CD8-positive, alpha-beta memory T cell (primary cell): ENCODE measurements around the gene C4orf51. TPM values are rescaled to one million over a fixed set of nuclear protein-coding genes. Genes with fewer than 3 reads are reported as not detected.
A peak's percentile ranks its signal among the peaks of the same experiment; 100 is the strongest.
"Not testable (repeated sequence)": the region's sequence is repeated elsewhere in the genome, so short reads cannot be mapped to it uniquely, and the experiment has no call there.

Experiments used
- CTCF ChIA-PET: fragments of 350-600 bp; sonication (Branson Sonifier 250); formaldehyde crosslinking; loops from one replicate; lab custom pipeline; 2021; ENCODE audit warnings: antibody characterized with exemption; lab: Charles Lee
- POLR2A ChIA-PET: fragments of 350-600 bp; sonication (Branson Sonifier 250); formaldehyde crosslinking; loops from one replicate; lab custom pipeline; 2021; ENCODE audit warnings: antibody characterized with exemption; lab: Charles Lee
- DNase-seq, 5 donors: peaks; one replicate each; pipeline versions ENCODE4 v3.0.0 to v3.0.0-alpha.2; 2020 to 2022; ENCODE audit warnings: mixed read lengths in 1 of 5
- H3K27ac ChIP-seq: one replicate; pipeline ENCODE4 v1.7.0; 2013; ENCODE audit warnings: low read depth, mild to moderate bottlenecking, low read length, moderate library complexity
- H3K27me3 ChIP-seq: 2 replicates; pipeline ENCODE4 v1.7.0; 2013; ENCODE audit warnings: low read length, mild to moderate bottlenecking; ENCODE audit not compliant: insufficient read depth, poor library complexity, severe bottlenecking
- H3K36me3 ChIP-seq: 2 replicates; pipeline ENCODE4 v1.7.0; 2013; ENCODE audit warnings: mild to moderate bottlenecking, low read length, moderate library complexity; ENCODE audit not compliant: insufficient read depth
- H3K4me1 ChIP-seq: 2 replicates; pipeline ENCODE4 v1.7.0; 2013; ENCODE audit warnings: mild to moderate bottlenecking, low read length, moderate library complexity; ENCODE audit not compliant: insufficient read depth
- H3K4me3 ChIP-seq: 2 replicates; pipeline ENCODE4 v1.7.0; 2013; ENCODE audit warnings: mild to moderate bottlenecking, low read length
- H3K9me3 ChIP-seq: 2 replicates; pipeline ENCODE4 v1.7.0; 2013; ENCODE audit warnings: mild to moderate bottlenecking, low read length
- H3K27ac Mint-ChIP-seq, 8 donors: one replicate each; pipeline ENCODE4 v1.8.0; 2020 to 2021; ENCODE audit warnings: mixed read lengths in 8 of 8, mild to moderate bottlenecking in 6 of 8, inconsistent platforms in 3 of 8, moderate library complexity in 3 of 8
- H3K27me3 Mint-ChIP-seq, 2 donors: one replicate each; pipeline ENCODE4 v1.8.0; 2020 to 2021; ENCODE audit warnings: mixed read lengths in 2 of 2, mild to moderate bottlenecking in 1 of 2, moderate library complexity in 1 of 2
- H3K36me3 Mint-ChIP-seq, 3 donors: one replicate each; pipeline ENCODE4 v1.8.0; 2020 to 2021; ENCODE audit warnings: mixed read lengths in 3 of 3, inconsistent platforms in 1 of 3, mild to moderate bottlenecking in 1 of 3
- H3K4me1 Mint-ChIP-seq, 3 donors: one replicate each; pipeline ENCODE4 v1.8.0; 2020 to 2021; ENCODE audit warnings: mixed read lengths in 3 of 3, inconsistent platforms in 1 of 3, mild to moderate bottlenecking in 1 of 3
- H3K4me3 Mint-ChIP-seq, 7 donors: one replicate each; pipeline ENCODE4 v1.8.0; 2020 to 2021; ENCODE audit warnings: mixed read lengths in 7 of 7, mild to moderate bottlenecking in 6 of 7, moderate library complexity in 4 of 7, inconsistent platforms in 2 of 7
- H3K9me3 Mint-ChIP-seq, 5 donors: one replicate each; pipeline ENCODE4 v1.8.0; 2020 to 2022; ENCODE audit warnings: mixed read lengths in 5 of 5, mild to moderate bottlenecking in 3 of 5, moderate library complexity in 2 of 5, inconsistent platforms in 1 of 5
- polyA plus RNA-seq: library from polyadenylated mRNA; unstranded; fragments of 300-500 nt; fragmentation: Illumina TruSeq; gene quantifications from one replicate; pipeline ENCODE4 v1.2.3, GENCODE V29; 2021
- total RNA-seq, 2 experiments: library from RNA; stranded (reverse); gene quantifications; one replicate each; pipeline ENCODE4 v1.2.3, GENCODE V29; 2021

The C4orf51 gene
- total RNA-seq (not detected), polyA plus RNA-seq (not detected)

DNA sequence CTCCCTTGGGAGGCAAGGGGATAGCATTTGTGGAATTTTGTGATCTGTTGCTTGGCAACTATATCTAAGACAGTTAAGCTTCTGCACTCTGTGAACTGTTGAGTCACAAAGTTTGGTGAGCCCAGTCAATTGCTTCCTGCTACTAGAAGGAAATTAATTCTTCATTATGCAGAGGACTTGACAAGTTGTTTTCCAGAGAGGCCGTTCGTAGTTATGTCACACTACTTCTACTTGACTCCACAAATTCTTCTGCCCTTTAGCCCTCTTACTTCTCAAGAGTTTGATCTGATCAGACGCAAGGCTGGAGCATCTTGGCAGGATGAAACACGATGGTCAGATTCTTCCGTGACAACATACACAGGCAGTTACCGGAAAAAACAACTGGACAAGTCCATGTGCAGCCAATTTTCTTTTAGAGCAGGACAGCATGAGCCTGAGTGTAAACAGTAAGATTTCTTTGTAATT, at the start of gene C4orf51:
Gene C4orf51 (plus strand): TSS at position 156 of the 465 bp plus-strand sequence. CDS start 58 bp downstream, at position 214.
- Mint-ChIP-seq H3K27me3 (peaks cover 2 to 39% of the 10 kb centered on the region in 2 donors), H3K27ac (no peak within 1 kb of the TSS), H3K9me3 (peaks cover 0 to 13% (median 6%) of the 10 kb centered on the region in 5 donors), H3K36me3 (no peaks in the 10 kb centered on the region), H3K4me3 (no peak within 1 kb of the TSS), H3K4me1 (no peaks in the 10 kb centered on the region)
- H3K9me3 ChIP-seq: no peaks in the 10 kb centered on the region
- H3K27ac ChIP-seq: no peak within 1 kb of the TSS
- H3K27me3 ChIP-seq: no peaks in the 10 kb centered on the region
- H3K4me1 ChIP-seq: no peaks in the 10 kb centered on the region
- no peaks in the 10 kb centered on the region for H3K36me3 ChIP-seq
- DNase-seq: no peak
- ChIA-PET POLR2A (no interaction called here), CTCF (no interaction called here)
- no peak within 1 kb of the TSS for H3K4me3 ChIP-seq

DNA sequence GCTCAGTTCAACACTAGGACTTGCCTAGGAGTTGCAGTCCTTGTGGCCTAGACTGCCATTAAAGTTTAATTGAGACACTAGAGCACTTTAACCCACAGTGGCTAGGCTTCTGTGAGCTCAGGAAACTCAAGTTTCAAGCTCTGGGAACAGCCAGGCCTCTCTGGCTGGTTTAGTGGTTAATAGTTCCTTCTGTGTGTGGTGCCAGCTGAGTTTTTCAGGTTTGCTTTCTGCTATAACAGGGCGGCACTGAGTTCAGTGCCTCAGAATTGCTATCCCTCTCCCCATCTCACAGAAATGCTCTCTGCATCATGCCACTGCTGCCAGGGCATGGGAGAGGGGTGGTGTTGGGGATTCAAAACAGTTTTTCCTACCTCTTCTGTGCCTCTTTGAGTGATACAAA, 44.8 kb upstream of the C4orf51 start:
- no peak overlapping the region for H3K27ac ChIP-seq
- no peaks in the 10 kb centered on the region for H3K9me3 Mint-ChIP-seq
- H3K36me3 Mint-ChIP-seq: peaks cover 7 to 31% (median 9%) of the 10 kb centered on the region in 3 donors
- no peaks in the 10 kb centered on the region for H3K36me3 ChIP-seq
- H3K27me3 ChIP-seq: no peaks in the 10 kb centered on the region
- H3K4me3 ChIP-seq: no peak overlapping the region
- ChIA-PET CTCF (interaction anchor here (1.2 kb wide), 1 partner anchor 10 kb away, joined by 3 read pairs; no protein-coding TSS in a partner anchor), POLR2A (no interaction called here)
- no peak for DNase-seq
- H3K9me3 ChIP-seq: no peaks in the 10 kb centered on the region
- peak overlapping the region in 2 of 8 donors; percentile 11 to 58 for H3K27ac Mint-ChIP-seq
- H3K4me1 Mint-ChIP-seq: peaks cover 7 to 32% (median 30%) of the 10 kb centered on the region in 3 donors
- H3K4me3 Mint-ChIP-seq: no peak overlapping the region
- H3K27me3 Mint-ChIP-seq: no peaks in the 10 kb centered on the region
- no peaks in the 10 kb centered on the region for H3K4me1 ChIP-seq

DNA sequence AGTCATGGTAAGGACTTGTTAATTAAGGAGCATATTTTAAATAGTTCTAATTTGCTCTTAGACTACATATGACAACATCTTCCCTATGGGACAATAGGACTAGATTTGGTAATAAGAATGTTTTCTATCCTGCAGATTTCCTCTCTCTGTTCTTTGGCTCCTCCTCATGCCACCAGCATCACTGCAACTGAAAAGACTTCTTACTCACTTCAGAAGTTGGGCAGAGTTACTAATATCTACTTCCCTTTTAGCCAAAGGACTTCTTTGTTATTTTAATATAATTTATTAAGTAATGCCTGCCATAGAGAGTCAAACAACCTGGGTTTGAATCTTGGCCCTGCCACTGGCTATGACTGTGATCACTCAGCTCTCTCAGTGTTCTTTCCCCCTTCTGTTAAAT, 44.3 kb upstream of the C4orf51 start:
- CTCF ChIA-PET: no interaction called here
- H3K9me3 ChIP-seq: no peaks in the 10 kb centered on the region
- no peaks in the 10 kb centered on the region for H3K27me3 Mint-ChIP-seq
- H3K36me3 ChIP-seq: no peaks in the 10 kb centered on the region
- no peaks in the 10 kb centered on the region for H3K4me1 ChIP-seq
- POLR2A ChIA-PET: no interaction called here
- H3K9me3 Mint-ChIP-seq: no peaks in the 10 kb centered on the region
- no peak overlapping the region for H3K27ac ChIP-seq
- no peak for DNase-seq
- H3K36me3 Mint-ChIP-seq: peaks cover 7 to 36% (median 11%) of the 10 kb centered on the region in 3 donors
- H3K4me1 Mint-ChIP-seq: peaks cover 6 to 29% (median 28%) of the 10 kb centered on the region in 3 donors
- peak overlapping the region in 1 of 8 donors; percentile 36 for H3K27ac Mint-ChIP-seq
- no peak overlapping the region for H3K4me3 Mint-ChIP-seq
- no peak overlapping the region for H3K4me3 ChIP-seq
- H3K27me3 ChIP-seq: no peaks in the 10 kb centered on the region

DNA sequence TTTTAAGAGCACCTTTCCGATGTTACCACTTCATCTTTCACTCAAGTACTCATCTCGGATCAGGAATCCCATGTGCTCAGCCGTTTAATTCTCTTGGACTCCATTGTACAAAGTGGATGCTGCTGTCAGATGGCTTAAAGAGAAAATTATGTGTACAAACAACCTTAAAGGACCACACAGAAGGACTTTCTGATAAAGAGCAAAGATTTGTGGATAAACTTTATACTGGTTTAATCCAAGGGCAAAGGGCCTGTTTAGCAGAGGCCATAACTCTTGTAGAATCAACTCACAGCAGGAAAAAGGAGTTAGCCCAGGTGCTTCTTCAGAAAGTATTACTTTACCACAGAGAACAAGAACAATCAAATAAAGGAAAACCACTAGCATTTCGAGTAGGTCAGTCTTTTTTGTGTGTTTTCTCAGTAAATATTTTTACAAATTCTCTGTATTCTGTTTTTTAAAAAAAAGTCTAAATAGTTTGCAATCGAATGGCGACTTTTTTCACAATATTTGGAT, 40.7 kb upstream of the C4orf51 start:
- POLR2A ChIA-PET: no interaction called here
- no peak overlapping the region for H3K27ac Mint-ChIP-seq

DNA sequence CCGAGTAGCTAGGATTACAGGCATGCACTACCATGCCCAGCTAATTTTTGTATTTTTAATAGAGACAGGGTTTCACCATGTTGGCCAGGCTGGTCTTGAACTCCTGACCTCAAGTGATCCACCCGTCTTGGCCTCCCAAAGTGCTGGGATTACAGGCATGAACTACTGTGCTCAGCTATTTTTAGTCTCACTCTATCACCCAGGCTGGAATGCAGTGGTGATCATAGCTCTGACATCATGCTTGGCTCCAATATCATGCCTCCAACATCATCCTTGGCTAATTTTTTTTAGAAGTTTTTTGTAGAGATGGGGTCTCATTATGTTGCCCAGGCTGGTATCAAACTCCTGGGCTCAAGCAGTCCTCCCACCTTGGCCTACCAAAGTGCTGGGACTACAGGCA, 39.7 kb upstream of the C4orf51 start:
- DNase-seq, CTCF ChIA-PET, POLR2A ChIA-PET, H3K27me3 ChIP-seq, H3K27ac ChIP-seq, H3K4me1 ChIP-seq, H3K4me3 ChIP-seq, H3K9me3 ChIP-seq, H3K27ac Mint-ChIP-seq, H3K36me3 ChIP-seq, H3K9me3 Mint-ChIP-seq, H3K4me3 Mint-ChIP-seq, H3K27me3 Mint-ChIP-seq: not testable (repeated sequence)
- peaks cover 2 to 24% (median 9%) of the 10 kb centered on the region in 3 donors for H3K4me1 Mint-ChIP-seq
- H3K36me3 Mint-ChIP-seq: peaks cover 4 to 61% (median 29%) of the 10 kb centered on the region in 3 donors

More for the DNA sequence above, 40.7 kb upstream of the C4orf51 start:
- H3K4me3 Mint-ChIP-seq: no peak overlapping the region
- Histone ChIP-seq H3K27ac (no peak overlapping the region), H3K36me3 (no peaks in the 10 kb centered on the region), H3K4me1 (no peaks in the 10 kb centered on the region), H3K27me3 (no peaks in the 10 kb centered on the region), H3K9me3 (no peaks in the 10 kb centered on the region), H3K4me3 (no peak overlapping the region)
- H3K9me3 Mint-ChIP-seq: no peaks in the 10 kb centered on the region
- no peaks in the 10 kb centered on the region for H3K27me3 Mint-ChIP-seq
- DNase-seq: no peak
- peaks cover 2 to 25% (median 11%) of the 10 kb centered on the region in 3 donors for H3K4me1 Mint-ChIP-seq
- H3K36me3 Mint-ChIP-seq: peaks cover 0 to 56% (median 25%) of the 10 kb centered on the region in 3 donors
- CTCF ChIA-PET: no interaction called here

DNA sequence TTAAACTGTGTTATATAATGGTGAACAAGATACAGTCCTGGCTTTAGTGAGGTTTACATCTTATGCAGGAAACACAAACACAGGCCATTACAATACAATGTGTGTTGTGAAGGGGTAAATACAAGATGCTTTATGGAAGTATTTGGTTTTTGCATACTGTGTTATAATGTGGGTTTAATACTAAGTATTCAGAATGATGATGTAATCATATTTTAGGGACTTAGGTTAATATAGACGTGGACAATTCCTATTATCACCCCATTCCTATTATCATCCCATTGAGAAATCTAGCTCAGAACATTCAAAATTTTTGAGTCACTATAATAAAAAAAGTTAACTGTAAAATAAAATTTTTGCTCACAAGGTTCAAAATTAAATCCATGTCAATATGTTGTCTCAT, 36.7 kb upstream of the C4orf51 start:
- Mint-ChIP-seq H3K27ac (no peak overlapping the region), H3K4me3 (no peak overlapping the region), H3K9me3 (no peaks in the 10 kb centered on the region), H3K27me3 (no peaks in the 10 kb centered on the region), H3K36me3 (peaks cover 17 to 79% (median 41%) of the 10 kb centered on the region in 3 donors), H3K4me1 (peaks cover 0 to 18% (median 2%) of the 10 kb centered on the region in 3 donors)
- DNase-seq: no peak
- no peak overlapping the region for H3K27ac ChIP-seq
- ChIA-PET POLR2A (no interaction called here), CTCF (interaction anchor here (1.3 kb wide), 2 partner anchors 11 to 15 kb away, joined by 3 to 4 read pairs; no protein-coding TSS in a partner anchor)
- no peak overlapping the region for H3K4me3 ChIP-seq
- no peaks in the 10 kb centered on the region for H3K36me3 ChIP-seq
- H3K9me3 ChIP-seq: no peaks in the 10 kb centered on the region
- H3K4me1 ChIP-seq: no peaks in the 10 kb centered on the region
- H3K27me3 ChIP-seq: no peaks in the 10 kb centered on the region

DNA sequence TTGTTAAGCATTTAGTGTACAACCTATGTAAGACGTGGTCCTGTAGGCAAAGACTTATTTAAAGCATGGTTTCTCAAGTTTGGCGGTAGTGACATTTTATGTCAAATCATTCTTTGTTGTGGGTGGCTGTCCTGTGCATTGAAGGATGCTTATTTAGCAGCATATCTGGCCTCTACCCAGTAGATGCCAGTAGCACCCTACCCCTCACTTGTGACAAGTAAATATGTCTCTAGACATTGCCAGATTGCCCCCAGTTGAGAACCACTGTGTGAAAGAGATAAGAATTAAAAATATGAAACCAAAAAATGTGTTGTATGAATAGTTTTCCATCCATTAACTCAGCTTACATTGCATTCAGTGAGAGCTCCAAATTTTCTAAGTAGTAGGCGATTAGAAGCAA, 35.2 kb upstream of the C4orf51 start:
- Histone ChIP-seq H3K4me1 (no peaks in the 10 kb centered on the region), H3K36me3 (no peaks in the 10 kb centered on the region), H3K27me3 (no peaks in the 10 kb centered on the region), H3K4me3 (no peak overlapping the region), H3K27ac (no peak overlapping the region), H3K9me3 (no peaks in the 10 kb centered on the region)
- POLR2A ChIA-PET: no interaction called here
- no peaks in the 10 kb centered on the region for H3K9me3 Mint-ChIP-seq
- H3K4me3 Mint-ChIP-seq: no peak overlapping the region
- peaks cover 0 to 18% (median 0%) of the 10 kb centered on the region in 3 donors for H3K4me1 Mint-ChIP-seq
- H3K27me3 Mint-ChIP-seq: no peaks in the 10 kb centered on the region
- CTCF ChIA-PET: no interaction called here
- H3K27ac Mint-ChIP-seq: peak overlapping the region in 1 of 8 donors; percentile 17
- peaks cover 17 to 69% (median 39%) of the 10 kb centered on the region in 3 donors for H3K36me3 Mint-ChIP-seq
- no peak for DNase-seq

DNA sequence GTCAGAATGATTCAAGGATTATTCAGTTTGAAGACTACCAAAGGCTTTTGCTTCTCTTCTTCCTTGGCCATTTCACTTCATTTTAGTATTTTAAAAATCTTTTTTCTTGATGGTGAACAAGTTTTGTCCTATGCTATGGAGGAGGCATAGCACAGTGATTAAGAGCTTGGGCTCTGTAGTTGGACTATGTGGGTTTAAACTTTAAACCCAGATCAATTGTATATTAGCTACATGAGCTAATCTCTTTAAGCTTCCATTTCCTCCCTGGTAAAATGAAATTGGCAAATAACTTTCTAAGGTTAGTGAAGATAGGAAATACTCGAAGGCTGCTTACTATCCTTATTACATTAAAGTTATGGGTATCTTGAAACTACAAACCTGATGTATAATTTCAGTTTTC, 23.8 kb upstream of the C4orf51 start:
- H3K36me3 Mint-ChIP-seq: peaks cover 51 to 80% (median 69%) of the 10 kb centered on the region in 3 donors
- no peak overlapping the region for H3K4me3 Mint-ChIP-seq
- ChIA-PET POLR2A (no interaction called here), CTCF (no interaction called here)
- no peaks in the 10 kb centered on the region for H3K9me3 ChIP-seq
- peaks cover 18% of the 10 kb centered on the region for H3K36me3 ChIP-seq
- H3K9me3 Mint-ChIP-seq: peaks cover 0 to 17% (median 5%) of the 10 kb centered on the region in 5 donors
- H3K27ac ChIP-seq: no peak overlapping the region
- H3K4me1 Mint-ChIP-seq: no peaks in the 10 kb centered on the region
- H3K4me1 ChIP-seq: no peaks in the 10 kb centered on the region
- DNase-seq: no peak
- no peaks in the 10 kb centered on the region for H3K27me3 Mint-ChIP-seq
- no peak overlapping the region for H3K27ac Mint-ChIP-seq
- H3K4me3 ChIP-seq: no peak overlapping the region
- no peaks in the 10 kb centered on the region for H3K27me3 ChIP-seq
